HG03108 (cell line): ENCODE measurements around the gene TSPEAR.

Experiments used
- ATAC-seq: cut with Tn5 transposase; IDR thresholded peaks from one replicate; pipeline ENCODE4 v1.9.1; 2021; ENCODE audit warnings: moderate library complexity; ENCODE audit not compliant: unreplicated experiment

TSPEAR gene

GRCh38 chr21:44521928-44522752, 189.2 kb downstream of the TSPEAR start:
- no peak for ATAC-seq

GRCh38 chr21:44521301-44521927, 190.0 kb downstream of the TSPEAR start:
- ATAC-seq, result no peak

- no peak for ATAC-seq
These were observed 190.8 kb downstream of the TSPEAR start for GRCh38 chr21:44520326-44521300.

GRCh38 chr21:44519346-44520325, 191.7 kb downstream of the TSPEAR start:
- ATAC-seq, result no peak

GRCh38 chr21:44518686-44519085, 192.7 kb downstream of the TSPEAR start:
- no peak for ATAC-seq

GRCh38 chr21:44517175-44517899, 194.0 kb downstream of the TSPEAR start:
- ATAC-seq, result no peak

- no peak for ATAC-seq
These were observed 194.6 kb downstream of the TSPEAR start for GRCh38 chr21:44516828-44517174.

- no peak for ATAC-seq
These were observed 195.0 kb downstream of the TSPEAR start for GRCh38 chr21:44516342-44516741.

- no peak for ATAC-seq
These were observed 195.8 kb downstream of the TSPEAR start for GRCh38 chr21:44515359-44516165.

- no peak for ATAC-seq
These were observed 196.5 kb downstream of the TSPEAR start for GRCh38 chr21:44514746-44515358.

- ATAC-seq, result no peak
These were observed 197.2 kb downstream of the TSPEAR start for GRCh38 chr21:44514218-44514520.

- no peak for ATAC-seq
These were observed 197.8 kb downstream of the TSPEAR start for GRCh38 chr21:44513389-44514217.

- no peak for ATAC-seq
These were observed 198.6 kb downstream of the TSPEAR start for GRCh38 chr21:44512496-44513388.

- ATAC-seq, result no peak
These were observed 199.5 kb downstream of the TSPEAR start for GRCh38 chr21:44511938-44512275.

GRCh38 chr21:44511219-44511937, 200.0 kb downstream of the TSPEAR start:
- ATAC-seq, result no peak
